Common myeloid progenitor, CD34-positive (primary cell): ENCODE results near the gene LCN6. TPM values are rescaled to one million over a fixed set of nuclear protein-coding genes. Genes with fewer than 3 reads are reported as not detected.
"Not testable (repeated sequence)": the region's sequence is repeated elsewhere in the genome, so short reads cannot be mapped to it uniquely, and the experiment has no call there.

Source experiments
- CTCF ChIA-PET: fragments of 350-600 bp; sonication (Branson Sonifier 250); formaldehyde crosslinking; loops from one replicate; lab custom pipeline; 2021; ENCODE audit warnings: antibody characterized with exemption; lab: Charles Lee
- POLR2A ChIA-PET: fragments of 350-600 bp; sonication (Branson Sonifier 250); formaldehyde crosslinking; loops from one replicate; lab custom pipeline; 2021; ENCODE audit warnings: antibody characterized with exemption; lab: Charles Lee
- DNase-seq, 3 donors: peaks; one replicate each; pipeline versions ENCODE4 v3.0.0 to v3.0.0-alpha.2; 2013
- H3K27ac ChIP-seq, 2 experiments: 1 replicate in 1 of 2; 2 replicates in 1 of 2; pipeline ENCODE4 v1.7.0; 2013; ENCODE audit warnings: inconsistent platforms in 2 of 2, low read length in 2 of 2, mild to moderate bottlenecking in 2 of 2, low read depth in 1 of 2, moderate library complexity in 1 of 2; ENCODE audit not compliant: severe bottlenecking in 2 of 2, insufficient read depth in 1 of 2, poor library complexity in 1 of 2
- H3K27me3 ChIP-seq, 5 experiments: replicated peaks in 2 of 5; 1 replicate in 3 of 5; 2 replicates in 2 of 5; pipeline versions ENCODE4 v1.6.1 to v1.7.0; 2013; ENCODE audit warnings: low read length in 4 of 5, mild to moderate bottlenecking in 2 of 5, moderate library complexity in 2 of 5, inconsistent platforms in 1 of 5; ENCODE audit not compliant: insufficient read depth in 5 of 5, control insufficient read depth in 4 of 5
- H3K36me3 ChIP-seq, 4 experiments: 1 replicate in 2 of 4; 2 replicates in 2 of 4; pipeline versions ENCODE4 v1.6.1 to v1.7.0; 2013; ENCODE audit warnings: low read length in 3 of 4, control low read depth in 1 of 4, mild to moderate bottlenecking in 1 of 4; ENCODE audit not compliant: control insufficient read depth in 4 of 4, insufficient read depth in 4 of 4
- H3K4me1 ChIP-seq, 4 experiments: 1 replicate in 3 of 4; 2 replicates in 1 of 4; pipeline versions ENCODE4 v1.6.1 to v1.7.1; 2013; ENCODE audit warnings: low read length in 3 of 4, mild to moderate bottlenecking in 3 of 4, control low read depth in 1 of 4, inconsistent platforms in 1 of 4, moderate library complexity in 1 of 4; ENCODE audit not compliant: control insufficient read depth in 4 of 4, insufficient read depth in 4 of 4; ENCODE audit errors: control extremely low read depth in 1 of 4
- H3K4me3 ChIP-seq, 7 experiments: 1 replicate in 4 of 7; 2 replicates in 3 of 7; pipeline versions ENCODE4 v1.5.1 to v1.7.0; 2013; ENCODE audit warnings: mild to moderate bottlenecking in 7 of 7, low read length in 6 of 7, moderate library complexity in 6 of 7, inconsistent platforms in 2 of 7, low read depth in 2 of 7, control low read depth in 1 of 7; ENCODE audit not compliant: insufficient read depth in 4 of 7, control insufficient read depth in 1 of 7; ENCODE audit errors: extremely low read depth in 1 of 7
- H3K9me3 ChIP-seq, 5 experiments: 1 replicate in 4 of 5; 2 replicates in 1 of 5; pipeline versions ENCODE4 v1.6.1 to v1.7.1; 2013; ENCODE audit warnings: low read length in 4 of 5, mild to moderate bottlenecking in 2 of 5, inconsistent platforms in 1 of 5, low read depth in 1 of 5, moderate library complexity in 1 of 5; ENCODE audit not compliant: control insufficient read depth in 4 of 5, insufficient read depth in 2 of 5; ENCODE audit errors: control extremely low read depth in 1 of 5
- WGBS: methylation state at CpG from one replicate; pipeline ENCODE4 v1.1.5; 2013; ENCODE audit not compliant: insufficient coverage; 5-methylcytosine and 5-hydroxymethylcytosine counted together
- polyA plus RNA-seq: library from polyadenylated mRNA; unstranded; fragments of 120-200 nt; gene quantifications from one replicate; pipeline ENCODE4 v1.2.1, GENCODE V29; 2013

LCN6 gene, protein sequence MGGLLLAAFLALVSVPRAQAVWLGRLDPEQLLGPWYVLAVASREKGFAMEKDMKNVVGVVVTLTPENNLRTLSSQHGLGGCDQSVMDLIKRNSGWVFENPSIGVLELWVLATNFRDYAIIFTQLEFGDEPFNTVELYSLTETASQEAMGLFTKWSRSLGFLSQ
- polyA plus RNA-seq, result 1.5 TPM

DNA sequence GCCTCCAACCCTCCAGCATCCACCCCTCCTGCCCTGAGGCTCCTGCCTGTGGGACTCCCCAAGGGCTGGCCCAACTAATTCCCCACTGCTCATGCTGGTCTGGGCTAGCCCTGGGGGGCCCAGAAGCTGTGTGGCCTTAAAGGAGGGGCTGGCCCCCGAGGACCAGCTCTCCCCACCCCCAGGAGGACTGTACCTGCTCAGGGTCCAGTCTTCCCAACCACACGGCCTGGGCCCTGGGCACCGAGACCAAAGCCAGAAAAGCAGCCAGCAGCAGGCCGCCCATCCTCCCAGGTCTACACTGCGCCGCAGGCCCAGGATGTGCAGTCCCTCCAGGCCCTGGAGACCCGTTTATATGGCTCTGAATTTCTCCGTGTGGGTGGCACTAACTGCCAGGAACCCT is at the start of gene LCN6:
TSS of gene LCN6 (minus strand) at position 325 of the 400 bp plus-strand sequence. CDS start at position 283, 42 bp downstream.
- POLR2A ChIA-PET, result interaction anchor here (0.5 kb wide), 1 partner anchor 11 kb away, joined by 4 read pairs; no protein-coding TSS in a partner anchor
- Histone ChIP-seq H3K27me3 (no peaks in the 10 kb centered on the region), H3K9me3 (peaks cover 1 to 16% (median 3%) of the 10 kb centered on the region in 5 experiments), H3K27ac (peak within 1 kb of the TSS in 1 of 2 experiments; percentile 27), H3K4me1 (peaks cover 0 to 49% (median 30%) of the 10 kb centered on the region in 4 experiments), H3K4me3 (peak within 1 kb of the TSS in 3 of 7 experiments; percentile 16 to 36 (median 32)), H3K36me3 (no peaks in the 10 kb centered on the region)
- WGBS, result 76% methylated on average over 8 of the region's 8 CpGs
- CTCF ChIA-PET, result interaction anchor here (0.8 to 5.3 kb wide), 5 partner anchors 11 to 35 kb away, joined by 3 to 38 read pairs (median 3); no protein-coding TSS in a partner anchor
- no peak for DNase-seq

DNA sequence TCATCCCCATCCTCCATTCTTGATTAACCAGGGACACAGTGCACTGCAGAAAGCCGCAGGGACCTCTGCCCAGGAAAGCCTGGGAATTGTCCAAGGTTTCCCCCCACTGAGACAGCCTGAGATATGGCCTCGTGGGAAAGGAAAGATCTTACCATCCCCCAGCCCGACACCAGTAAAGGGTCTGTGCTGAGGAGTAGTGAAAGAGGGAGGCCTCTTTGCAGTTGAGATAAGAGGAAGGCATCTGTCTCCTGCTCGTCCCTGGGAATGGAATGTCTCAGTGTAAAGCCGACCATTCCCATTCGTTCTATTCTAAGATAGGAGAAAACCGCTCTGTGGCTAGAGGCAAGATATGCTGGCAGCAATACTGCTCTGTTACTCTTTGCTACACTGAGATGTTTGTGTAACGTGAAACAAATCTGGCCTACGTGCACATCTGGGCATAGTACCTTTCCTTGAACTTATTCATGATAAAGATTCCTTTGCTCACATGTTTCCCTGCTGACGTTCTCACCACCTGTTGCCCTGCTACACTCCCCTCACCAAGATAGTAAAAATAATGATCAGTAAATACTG is 48.5 kb upstream of the LCN6 start:
- POLR2A ChIA-PET, DNase-seq, H3K4me3 ChIP-seq, H3K9me3 ChIP-seq, H3K27ac ChIP-seq, CTCF ChIA-PET: not testable (repeated sequence)
- 50% methylated on average over 9 of the region's 10 CpGs for WGBS
- Histone ChIP-seq H3K27me3 (peaks cover 0 to 24% (median 5%) of the 10 kb centered on the region in 5 experiments), H3K36me3 (peaks cover 0 to 17% (median 4%) of the 10 kb centered on the region in 4 experiments), H3K4me1 (peaks cover 0 to 41% (median 34%) of the 10 kb centered on the region in 4 experiments)

DNA sequence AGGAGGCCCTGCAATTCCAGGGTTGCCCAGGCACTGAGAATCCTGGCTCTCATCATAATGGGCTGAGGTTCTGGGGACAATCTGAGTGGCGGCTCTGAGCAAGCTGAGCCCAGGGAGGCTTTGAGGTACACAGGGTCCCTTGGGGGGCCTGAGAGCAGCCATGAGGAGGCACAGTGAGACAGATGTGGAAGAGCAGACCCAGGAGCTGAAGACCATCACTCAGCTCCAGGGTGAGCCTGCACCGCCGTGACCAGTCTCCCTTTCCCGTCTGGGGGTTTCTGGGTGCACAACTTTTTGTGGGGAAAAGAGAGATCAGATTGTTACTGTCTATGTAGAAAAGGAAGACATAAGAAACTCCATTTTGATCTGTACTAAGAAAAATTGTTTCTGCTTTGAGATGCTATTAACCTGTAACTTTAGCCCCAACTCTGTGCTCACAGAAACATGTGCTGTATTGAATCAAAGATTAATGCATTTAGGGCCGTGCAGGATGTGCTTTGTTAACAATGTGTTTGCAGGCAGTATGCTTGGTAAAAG is 48.0 kb upstream of the LCN6 start, which contains the start of gene CCDC183:
TSS of gene CCDC183 (plus strand) at position 101 of the 537 bp plus-strand sequence. CDS start at position 161, 60 bp downstream.
- Histone ChIP-seq H3K27ac (no peak within 1 kb of the TSS), H3K36me3 (peaks cover 0 to 17% (median 4%) of the 10 kb centered on the region in 4 experiments), H3K9me3 (no peaks in the 10 kb centered on the region), H3K4me1 (peaks cover 0 to 43% (median 36%) of the 10 kb centered on the region in 4 experiments), H3K27me3 (peaks cover 0 to 24% (median 5%) of the 10 kb centered on the region in 5 experiments), H3K4me3 (no peak within 1 kb of the TSS)
- CTCF ChIA-PET, result interaction anchor here (0.6 to 0.9 kb wide), 2 partner anchors 11 to 251 kb away, joined by 3 read pairs; partner anchors contain the start of gene RABL6
- DNase-seq, result no peak
- WGBS, result 88% methylated on average over 1 of the region's 5 CpGs
- POLR2A ChIA-PET, result no interaction called here

DNA sequence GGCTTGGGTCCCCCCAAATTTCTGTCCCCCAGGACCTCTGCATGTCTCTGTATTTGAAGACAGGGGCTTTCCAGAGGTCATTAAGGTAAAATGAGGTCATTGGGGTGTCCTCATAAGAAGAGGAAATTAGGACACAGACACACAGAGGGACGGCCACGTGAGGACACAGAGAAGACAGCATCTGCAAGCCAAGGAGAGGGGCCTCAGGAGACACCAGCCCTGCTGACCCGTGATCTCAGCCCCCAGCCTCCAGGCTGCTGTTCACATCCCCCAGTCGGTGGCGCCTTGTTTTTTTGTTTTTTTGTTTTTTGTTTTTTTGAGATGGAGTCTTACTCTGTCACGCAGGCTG is 46.6 kb upstream of the LCN6 start:
- peaks cover 0 to 39% (median 31%) of the 10 kb centered on the region in 4 experiments for H3K4me1 ChIP-seq
- CTCF ChIA-PET, result interaction anchor here (1.7 to 2.0 kb wide), 2 partner anchors 18 to 20 kb away, joined by 4 to 5 read pairs; no protein-coding TSS in a partner anchor
- H3K4me3 ChIP-seq, result no peak overlapping the region
- H3K27ac ChIP-seq, result no peak overlapping the region
- peaks cover 0 to 17% (median 4%) of the 10 kb centered on the region in 4 experiments for H3K36me3 ChIP-seq
- peaks cover 0 to 24% (median 5%) of the 10 kb centered on the region in 5 experiments for H3K27me3 ChIP-seq
- DNase-seq, result no peak
- POLR2A ChIA-PET, result no interaction called here
- no peaks in the 10 kb centered on the region for H3K9me3 ChIP-seq
- 95% methylated on average over 4 of the region's 6 CpGs for WGBS

DNA sequence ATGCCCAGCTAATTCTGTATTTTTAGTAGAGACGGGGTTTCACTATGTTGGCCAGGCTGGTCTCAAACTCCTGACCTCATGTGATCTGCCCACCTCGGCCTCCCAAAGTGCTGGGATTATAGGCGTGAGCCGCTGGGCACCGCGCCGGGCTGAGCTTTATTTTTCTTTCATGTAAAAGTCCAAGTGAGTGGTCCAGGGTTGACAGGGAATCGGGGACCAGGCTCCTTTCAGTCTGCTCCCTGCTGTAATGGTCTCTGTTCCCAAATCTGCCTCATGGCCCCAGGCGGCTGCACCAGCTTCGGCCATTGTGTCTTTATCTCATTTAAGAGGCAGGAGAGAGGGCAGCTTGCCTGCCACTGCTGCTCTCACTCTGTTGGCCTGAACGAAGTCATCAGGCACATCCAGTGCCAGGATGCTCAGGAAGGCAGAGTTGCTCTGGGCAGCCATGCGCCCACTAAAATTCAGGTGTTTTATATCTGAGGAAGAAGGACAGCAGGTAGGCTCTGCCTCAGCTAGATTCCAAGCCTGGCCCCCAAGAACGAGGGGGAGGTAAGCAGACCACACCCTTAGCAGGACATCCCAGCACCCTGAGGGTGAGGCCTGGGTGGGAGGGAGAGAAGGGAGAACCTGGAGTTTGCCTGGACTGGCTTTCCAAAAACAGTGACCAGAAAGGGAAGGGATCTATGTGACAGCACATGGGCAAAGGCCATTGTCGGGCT is 46.1 kb upstream of the LCN6 start:
- ChIA-PET POLR2A (no interaction called here), CTCF (interaction anchor here (0.8 to 2.0 kb wide), 11 partner anchors 8 to 274 kb away, joined by 3 to 7 read pairs (median 4); partner anchors contain the start of gene RABL6)
- peaks cover 0 to 23% (median 5%) of the 10 kb centered on the region in 5 experiments for H3K27me3 ChIP-seq
- H3K27ac ChIP-seq, result no peak overlapping the region
- H3K36me3 ChIP-seq, result peaks cover 0 to 17% (median 4%) of the 10 kb centered on the region in 4 experiments
- 94% methylated on average over 11 of the region's 14 CpGs for WGBS
- no peaks in the 10 kb centered on the region for H3K9me3 ChIP-seq
- peaks cover 0 to 34% (median 26%) of the 10 kb centered on the region in 4 experiments for H3K4me1 ChIP-seq
- no peak for DNase-seq
- H3K4me3 ChIP-seq, result no peak overlapping the region

DNA sequence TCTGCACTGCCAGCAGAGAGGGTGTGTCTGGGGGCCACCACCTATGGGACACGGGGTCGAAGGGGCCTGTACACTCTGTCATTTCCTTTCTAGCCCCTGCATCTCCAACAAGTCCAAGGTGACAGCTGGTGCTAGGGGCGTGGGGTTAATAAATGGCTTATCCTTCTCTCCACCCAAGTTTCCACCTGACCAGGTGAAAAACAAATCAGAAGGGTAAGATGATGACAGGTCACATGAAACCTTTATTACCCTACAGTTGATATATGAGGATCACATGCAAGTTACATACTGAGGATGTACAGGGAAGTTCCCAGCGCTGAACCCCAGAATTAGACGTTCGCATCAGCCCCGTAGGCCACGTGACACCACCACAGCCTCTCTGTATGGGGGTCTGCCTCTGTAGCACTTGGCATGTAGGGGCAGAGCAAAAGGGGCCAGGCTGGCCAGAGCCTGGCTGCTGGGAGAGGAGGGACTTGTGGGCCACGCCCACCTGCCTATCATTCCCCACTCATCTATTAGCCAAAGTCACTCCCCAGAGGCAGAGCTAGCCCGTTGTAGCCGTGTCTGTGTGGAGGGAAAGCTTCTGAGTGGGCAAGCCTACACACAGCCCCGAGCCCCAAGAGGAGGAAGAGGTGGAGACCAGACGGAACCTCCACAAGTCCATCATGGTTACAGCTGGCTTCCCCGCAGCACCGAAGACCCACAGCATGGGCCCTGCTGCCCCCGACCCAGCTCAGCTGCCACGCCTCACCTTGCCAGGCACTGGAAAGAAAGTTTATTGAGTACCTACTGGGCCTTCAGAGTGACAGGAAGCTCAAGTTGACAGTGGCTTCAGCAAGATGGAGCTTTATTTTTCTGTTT is 45.0 kb upstream of the LCN6 start:
- peaks cover 0 to 17% (median 4%) of the 10 kb centered on the region in 4 experiments for H3K36me3 ChIP-seq
- H3K27ac ChIP-seq, result no peak overlapping the region
- DNase-seq, result no peak
- CTCF ChIA-PET, result interaction anchor here (0.6 to 2.1 kb wide), 18 partner anchors 9 to 275 kb away, joined by 3 to 14 read pairs (median 3); partner anchors contain the start of gene RABL6
- H3K27me3 ChIP-seq, result peaks cover 0 to 14% (median 2%) of the 10 kb centered on the region in 5 experiments
- POLR2A ChIA-PET, result no interaction called here
- peaks cover 0 to 32% (median 20%) of the 10 kb centered on the region in 4 experiments for H3K4me1 ChIP-seq
- H3K4me3 ChIP-seq, result no peak overlapping the region
- H3K9me3 ChIP-seq, result no peaks in the 10 kb centered on the region
- 80% methylated on average over 12 of the region's 17 CpGs for WGBS
